CD4-positive, alpha-beta T cell treated with Interleukin-2 at 100 ng/mL for 4 hours (primary cell): ENCODE data around the gene PAX5.

Source experiments
- DNase-seq: peaks from one replicate; pipeline ENCODE4 v3.0.0-alpha.2; 2020; ENCODE audit warnings: low spot score

The PAX5 gene

DNA sequence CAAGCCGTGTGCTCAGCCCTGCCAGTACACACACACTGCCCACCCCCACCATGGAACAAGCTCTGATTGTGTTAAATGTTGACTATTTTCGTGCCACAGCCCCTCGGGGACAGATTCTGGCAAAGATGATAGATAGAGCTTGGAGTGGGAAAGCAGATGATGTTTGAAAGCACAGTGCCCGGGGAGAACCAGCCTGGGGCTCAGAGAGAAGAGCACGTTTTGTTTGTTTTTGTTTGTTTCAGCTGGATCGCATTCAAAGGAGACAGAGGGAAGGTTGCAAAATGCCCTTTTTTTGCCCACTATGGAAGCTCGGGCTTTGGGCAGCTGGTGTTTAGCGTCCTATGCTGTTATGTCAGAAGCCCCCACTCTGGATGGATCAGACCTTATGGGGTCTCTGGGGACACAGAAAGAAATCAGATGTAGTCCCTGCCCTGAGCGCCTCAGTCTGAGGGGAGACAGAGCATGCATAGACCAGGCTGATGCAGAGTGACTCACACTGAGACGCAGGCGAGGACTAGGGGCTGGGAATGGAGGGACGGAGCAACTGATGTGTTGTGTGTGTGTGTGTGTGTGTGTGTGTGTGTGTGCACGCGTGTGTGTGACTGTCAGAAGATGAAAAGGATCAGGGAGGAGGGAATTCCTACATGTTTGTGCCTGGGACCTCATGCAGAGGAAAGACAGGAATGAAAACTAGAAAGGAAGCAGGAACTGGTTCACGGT is 231.7 kb downstream of the PAX5 start:
- DNase-seq = no peak

DNA sequence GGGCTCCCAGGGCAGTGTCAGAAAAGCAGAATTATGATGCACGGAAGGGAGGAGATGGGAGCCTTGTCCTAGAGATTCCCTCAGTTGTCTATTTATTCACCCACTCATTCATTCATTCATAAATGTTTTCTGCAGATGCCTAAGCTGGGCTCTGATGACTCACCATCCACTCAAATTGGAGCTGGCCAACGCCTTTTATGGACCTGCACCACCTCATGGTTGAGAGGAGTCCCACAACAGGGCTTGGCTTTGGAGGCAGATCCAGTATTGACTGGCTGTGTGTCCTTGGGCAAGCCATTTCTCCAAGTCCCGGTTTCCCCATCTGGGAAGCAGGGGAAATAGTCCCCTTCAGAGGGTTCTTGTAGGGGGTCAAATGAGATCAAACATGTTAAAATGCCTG is 233.6 kb downstream of the PAX5 start:
- no peak for DNase-seq

DNA sequence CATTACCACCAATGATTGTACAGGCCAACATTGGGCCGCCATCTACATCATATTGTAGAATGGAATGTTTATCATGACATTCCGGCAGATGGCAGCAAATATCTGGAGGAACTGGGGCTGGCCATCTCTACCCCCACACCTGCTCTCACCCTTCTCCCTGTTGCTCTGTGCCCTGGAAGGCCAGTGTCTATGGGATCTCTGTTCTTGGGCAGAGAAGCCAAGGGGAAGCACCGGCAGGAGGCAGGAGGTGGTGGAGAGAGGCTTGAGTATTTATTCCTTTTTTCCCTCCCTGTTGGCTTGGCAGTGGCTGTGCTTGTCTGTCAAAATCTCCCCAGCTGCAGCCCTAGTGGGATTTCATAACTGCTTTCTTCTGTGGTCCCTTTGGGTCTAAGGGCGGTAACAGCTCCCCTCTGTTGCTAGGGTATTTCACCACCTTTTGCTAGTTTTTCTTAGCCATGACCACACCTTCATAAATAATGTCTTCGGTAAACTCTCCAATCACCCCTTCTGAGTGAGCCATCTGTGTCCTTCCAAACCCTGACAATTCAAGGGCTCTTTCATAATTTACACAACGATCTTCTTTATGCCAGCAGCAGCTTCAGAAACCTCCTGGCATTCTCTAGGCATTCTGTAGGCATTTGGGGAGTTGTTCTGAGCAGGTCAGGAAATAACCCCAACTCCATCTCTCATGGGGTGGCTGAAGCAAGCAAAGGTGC is 235.6 kb downstream of the PAX5 start:
- DNase-seq = no peak

DNA sequence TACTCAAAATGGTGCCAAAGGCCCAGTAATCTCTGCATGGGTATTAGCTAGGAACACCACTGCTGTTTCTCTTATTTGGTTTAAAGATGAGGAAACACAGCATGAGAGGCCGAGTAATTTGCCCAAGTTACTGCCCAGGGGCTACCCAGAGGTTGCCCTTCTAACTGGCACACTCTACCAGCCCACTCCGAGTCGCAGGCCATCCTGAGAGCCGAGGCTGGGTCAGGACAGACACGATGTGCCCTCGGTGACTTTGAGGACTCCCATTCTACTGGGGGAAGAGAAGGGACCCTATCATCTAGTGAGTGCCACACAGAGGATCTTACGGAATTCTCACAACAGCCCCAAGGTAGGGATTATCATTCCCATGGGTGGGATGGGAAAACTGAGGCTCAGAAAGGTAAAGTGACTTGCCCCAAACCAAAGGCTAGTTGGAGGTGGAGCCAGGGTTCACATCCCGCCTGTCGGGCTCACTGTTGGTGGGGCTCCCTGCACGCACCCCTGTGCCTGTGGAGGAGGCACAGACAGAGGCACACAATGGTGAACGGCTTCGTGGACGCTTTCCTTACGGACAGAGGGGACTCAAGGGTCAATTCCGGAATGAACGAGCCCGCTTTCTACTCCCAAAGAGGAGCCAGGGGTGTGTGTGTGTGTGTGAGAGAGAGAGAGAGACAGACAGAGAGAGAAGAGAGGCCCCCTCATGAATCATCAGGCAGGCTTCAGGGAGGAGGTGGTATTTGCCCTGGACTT is 236.4 kb downstream of the PAX5 start:
- DNase-seq = no peak

DNA sequence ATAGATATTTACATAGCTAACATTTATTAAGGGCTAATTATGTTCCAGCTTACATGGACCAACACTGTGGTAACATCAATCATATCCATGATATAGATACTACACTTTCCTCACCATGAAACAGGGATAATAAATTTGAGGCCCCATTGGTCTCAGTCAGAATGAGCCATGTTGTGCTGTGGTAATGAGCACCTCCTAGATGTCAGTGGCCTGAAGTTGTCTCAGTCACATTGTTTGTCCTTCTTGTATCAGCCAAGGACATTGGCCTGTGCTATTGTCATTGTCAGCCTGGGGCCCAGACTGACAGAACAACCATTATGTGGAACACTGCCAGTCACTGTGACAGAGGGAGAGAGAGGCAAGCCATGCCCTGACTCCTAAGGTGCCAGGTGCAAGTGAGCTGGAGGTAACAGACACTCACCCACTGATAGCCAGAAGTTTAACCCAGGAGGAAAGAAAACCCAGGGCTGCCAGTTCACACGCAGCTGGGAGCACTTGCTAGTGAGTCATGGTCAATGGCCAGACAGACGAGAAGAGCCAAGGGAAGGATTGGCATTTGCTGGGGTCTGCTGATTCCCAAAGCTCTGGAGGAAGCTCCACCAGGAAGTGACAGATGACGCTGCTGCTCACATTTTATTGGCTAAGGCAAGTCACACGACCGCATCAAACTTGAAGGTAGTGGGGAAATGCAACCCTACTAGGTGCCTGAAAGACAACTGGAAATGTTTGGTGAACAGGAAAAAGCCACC is 237.2 kb downstream of the PAX5 start:
- no peak for DNase-seq

DNA sequence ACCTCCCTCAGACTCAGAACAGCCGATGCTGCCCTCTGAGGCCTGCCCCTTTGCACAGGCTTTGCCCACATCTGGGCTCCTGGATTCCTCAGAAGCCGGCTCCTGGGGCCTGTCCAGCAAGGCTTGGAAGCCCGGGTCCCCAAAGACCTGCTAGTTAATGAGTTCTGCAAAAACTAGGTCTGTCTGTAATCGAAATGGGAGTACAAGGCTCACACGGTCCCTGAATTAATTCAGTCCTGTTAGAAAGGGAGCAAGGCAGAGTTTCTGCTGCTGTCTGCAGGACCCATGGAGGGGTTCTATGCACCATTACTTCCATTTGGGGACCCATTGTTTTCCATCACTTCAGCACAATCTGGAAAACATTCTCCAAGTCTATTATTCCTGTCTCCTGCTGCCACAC is 239.6 kb downstream of the PAX5 start:
- no peak for DNase-seq

DNA sequence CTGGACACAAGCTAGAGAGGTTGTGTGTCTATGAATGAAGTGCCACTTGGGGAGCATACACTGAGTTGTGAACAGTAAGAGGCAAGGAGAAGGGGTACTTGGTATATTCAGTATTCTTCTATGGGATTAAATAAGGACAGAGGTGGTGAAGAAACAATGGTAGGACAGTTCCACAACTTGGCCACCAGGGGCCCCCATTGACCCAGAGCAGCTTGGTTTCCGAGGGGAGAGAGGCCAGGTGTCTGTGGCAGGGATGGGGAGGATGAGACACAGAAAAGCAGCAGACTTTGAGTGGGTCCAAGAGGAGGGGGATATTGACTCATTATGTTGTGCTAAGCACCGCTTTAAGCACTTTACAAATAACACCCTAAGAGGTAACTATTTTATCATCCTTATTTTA is 240.8 kb downstream of the PAX5 start:
- DNase-seq = no peak

DNA sequence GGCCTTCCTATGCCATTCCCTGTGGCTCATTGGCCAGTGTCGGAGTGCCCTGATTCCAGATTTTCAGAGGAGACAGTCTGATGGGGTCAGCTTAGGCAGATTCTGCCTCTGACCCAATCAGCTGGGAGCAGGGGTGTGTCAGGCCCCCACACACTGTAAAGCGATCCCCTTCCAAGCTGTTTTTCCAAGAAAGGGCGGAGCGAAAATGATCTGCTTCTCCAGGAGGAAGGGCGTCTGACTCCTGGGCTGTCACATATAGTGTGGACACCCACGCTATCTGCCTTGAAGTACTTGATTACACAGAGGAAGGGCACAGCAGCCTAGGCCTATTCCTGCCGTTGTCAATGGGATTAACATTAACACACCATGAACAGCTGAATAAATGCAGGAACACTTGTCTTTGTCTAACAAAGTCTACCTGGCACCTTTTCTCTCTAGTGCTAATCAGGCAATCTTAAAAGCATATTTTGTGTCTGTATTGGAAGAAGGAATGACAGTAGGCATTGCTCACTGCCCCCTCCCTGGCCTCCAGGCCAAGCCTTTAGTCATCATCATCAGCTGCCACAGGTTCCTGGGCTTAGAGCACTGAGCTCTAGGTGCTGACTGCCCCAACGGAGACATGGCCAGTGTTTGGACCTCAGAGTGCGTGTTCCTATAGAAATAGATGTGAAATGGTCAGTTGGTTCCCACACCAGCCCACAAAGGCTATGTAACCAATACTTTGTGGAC is 242.7 kb downstream of the PAX5 start:
- no peak for DNase-seq

DNA sequence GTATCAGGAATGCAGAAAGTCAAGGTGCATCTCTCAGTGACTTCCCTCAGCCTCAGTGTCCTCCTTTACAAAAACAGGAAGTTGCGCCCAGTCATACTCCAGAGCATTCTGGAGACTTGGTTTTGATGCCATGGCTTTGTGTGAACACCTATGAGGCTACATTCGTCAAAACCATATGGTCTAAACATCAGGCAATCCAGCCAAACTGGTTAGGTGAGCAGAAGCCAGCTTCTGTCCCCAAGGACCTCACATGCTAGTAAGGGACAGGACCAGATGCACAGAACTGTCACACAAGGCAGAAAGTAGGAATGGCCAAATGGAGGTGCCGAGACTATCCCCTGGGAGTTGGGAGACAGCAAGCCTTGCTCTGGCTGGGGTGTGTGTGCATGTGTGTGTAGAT is 244.2 kb downstream of the PAX5 start:
- DNase-seq = no peak

DNA sequence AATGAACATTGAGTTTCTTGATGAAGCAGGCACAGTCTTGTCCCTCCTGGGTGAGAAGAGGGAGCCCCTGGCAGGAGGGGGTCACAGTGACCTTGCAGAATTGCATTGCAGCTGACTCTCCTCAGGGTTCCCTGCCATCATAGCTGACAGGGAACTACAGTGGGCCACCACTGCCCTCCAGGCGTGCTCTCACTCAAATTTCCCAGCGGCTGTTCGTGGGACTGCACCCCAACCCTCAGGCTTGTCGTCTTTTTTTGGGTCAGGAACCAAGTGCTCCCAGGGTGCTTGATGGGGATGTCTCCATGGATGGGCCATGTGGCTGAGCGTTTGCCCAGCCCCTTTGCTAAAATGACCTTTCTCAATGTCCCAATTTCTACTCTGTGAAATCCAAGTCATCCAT is 245.5 kb downstream of the PAX5 start:
- DNase-seq = no peak

DNA sequence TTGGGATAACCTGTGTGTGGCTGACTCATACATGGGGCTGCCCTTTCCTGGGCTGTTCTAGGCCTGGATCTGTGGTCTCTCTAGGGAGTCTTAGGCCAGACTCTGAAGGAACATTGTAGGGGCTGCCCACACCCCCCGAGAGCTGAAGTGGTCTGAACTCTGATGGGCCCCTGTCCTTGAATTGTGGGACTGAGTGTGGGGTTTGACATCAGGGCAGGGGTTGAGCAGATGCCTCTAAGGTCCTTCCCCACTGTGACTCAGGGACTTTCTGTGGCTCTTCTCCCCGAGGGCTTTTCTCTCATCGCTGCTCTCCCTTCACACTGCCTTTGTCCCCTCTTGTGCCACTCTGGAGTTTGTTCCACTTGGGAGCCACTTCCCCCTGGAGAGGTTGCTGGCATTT is 246.4 kb downstream of the PAX5 start:
- no peak for DNase-seq
